Colonic mucosa (tissue), 4 donors: ENCODE measurements around the gene ATP5MG. TPM values are rescaled to one million over a fixed set of nuclear protein-coding genes. Genes with fewer than 3 reads are reported as not detected.

ENCODE experiments used
- DNase-seq: peaks from one replicate; pipeline ENCODE4 v3.0.0-alpha.2; 2020
- H3K27ac ChIP-seq: fragments of 200-600 bp; one replicate; pipeline ENCODE4 v1.8.0; 2021
- H3K27me3 ChIP-seq: fragments of 200-600 bp; one replicate; pipeline ENCODE4 v1.8.0; 2021
- H3K36me3 ChIP-seq: fragments of 200-600 bp; one replicate; pipeline ENCODE4 v1.8.0; 2021
- H3K4me1 ChIP-seq: fragments of 200-600 bp; one replicate; pipeline ENCODE4 v1.8.0; 2021; ENCODE audit warnings: mild to moderate bottlenecking
- H3K4me3 ChIP-seq: fragments of 200-600 bp; one replicate; pipeline ENCODE4 v1.8.0; 2021
- H3K9ac ChIP-seq, 2 donors: one replicate each; pipeline ENCODE4 v1.7.0; 2013; ENCODE audit warnings: control low read depth in 2 of 2, low read depth in 2 of 2, low read length in 2 of 2
- H3K9me3 ChIP-seq: fragments of 200-600 bp; one replicate; pipeline ENCODE4 v1.8.0; 2021
- intact Hi-C: fragments of 100-400 bp; cut with DNase I; formaldehyde crosslinking; loops from one replicate; pipeline ENCODE4 v1.14.1; 2022
- total RNA-seq, 2 donors: library from RNA; stranded (reverse); fragmentation: NEBNext Ultra II Directional in 1 of 2; extraction: Animal tissue kit (Norgen Biotek cat#: 25700) in 1 of 2; gene quantifications; one replicate each; pipeline ENCODE4 v1.2.1, GENCODE V29; 2021
- TF ChIP-seq, protein P1 (sequence below): fragments of 200-600 bp; IDR thresholded peaks from one replicate; pipeline ENCODE4 v1.8.0; 2022; ENCODE audit warnings: antibody characterized with exemption, mild to moderate bottlenecking
- donor health status: healthy.
- donor health status: DM: no; HTN: no; CAD: no.
- donor health status: DM: no; HTN: no; CAD: no.

The ATP5MG gene
- total RNA-seq, 2 donors from 2014 or later, result 282 to 380 TPM

DNA sequence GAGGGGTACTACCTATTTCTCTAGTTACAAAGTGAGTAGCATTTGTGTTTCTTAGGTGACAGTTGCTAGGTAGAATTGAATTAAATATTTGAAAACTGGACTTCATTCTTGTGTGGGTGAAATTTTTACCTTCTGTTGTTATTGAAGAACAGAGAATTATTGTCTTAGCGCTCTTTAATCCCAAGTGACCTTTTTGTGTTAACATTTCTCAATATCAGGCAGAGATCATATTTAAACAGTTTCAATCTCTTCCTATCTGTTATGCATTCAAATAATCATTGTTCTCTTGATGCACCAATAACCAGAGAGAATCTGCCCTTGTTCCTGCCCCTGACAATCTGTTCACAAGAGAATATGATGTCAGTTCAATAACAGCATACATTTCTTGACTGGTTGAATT, 49.0 kb downstream of the ATP5MG start:
- intact Hi-C loops, result no loop called here
- no peaks in the 10 kb centered on the region for H3K4me1 ChIP-seq
- H3K27me3 ChIP-seq, result no peaks in the 10 kb centered on the region
- no peak overlapping the region for H3K4me3 ChIP-seq
- no peak for DNase-seq
- no peak overlapping the region for H3K27ac ChIP-seq
- TF ChIP-seq, protein P1, sequence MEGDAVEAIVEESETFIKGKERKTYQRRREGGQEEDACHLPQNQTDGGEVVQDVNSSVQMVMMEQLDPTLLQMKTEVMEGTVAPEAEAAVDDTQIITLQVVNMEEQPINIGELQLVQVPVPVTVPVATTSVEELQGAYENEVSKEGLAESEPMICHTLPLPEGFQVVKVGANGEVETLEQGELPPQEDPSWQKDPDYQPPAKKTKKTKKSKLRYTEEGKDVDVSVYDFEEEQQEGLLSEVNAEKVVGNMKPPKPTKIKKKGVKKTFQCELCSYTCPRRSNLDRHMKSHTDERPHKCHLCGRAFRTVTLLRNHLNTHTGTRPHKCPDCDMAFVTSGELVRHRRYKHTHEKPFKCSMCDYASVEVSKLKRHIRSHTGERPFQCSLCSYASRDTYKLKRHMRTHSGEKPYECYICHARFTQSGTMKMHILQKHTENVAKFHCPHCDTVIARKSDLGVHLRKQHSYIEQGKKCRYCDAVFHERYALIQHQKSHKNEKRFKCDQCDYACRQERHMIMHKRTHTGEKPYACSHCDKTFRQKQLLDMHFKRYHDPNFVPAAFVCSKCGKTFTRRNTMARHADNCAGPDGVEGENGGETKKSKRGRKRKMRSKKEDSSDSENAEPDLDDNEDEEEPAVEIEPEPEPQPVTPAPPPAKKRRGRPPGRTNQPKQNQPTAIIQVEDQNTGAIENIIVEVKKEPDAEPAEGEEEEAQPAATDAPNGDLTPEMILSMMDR, result no peak
- H3K9me3 ChIP-seq, result no peaks in the 10 kb centered on the region
- H3K9ac ChIP-seq, result no peak overlapping the region
- no peaks in the 10 kb centered on the region for H3K36me3 ChIP-seq

Other genes starting within 250 kb of the ATP5MG start
- gene SCN4B, start 248.8 kb upstream of the ATP5MG start, total RNA-seq, result 1 to 10 TPM in 1 of 2 donors, under 1 TPM in 1; 0.59 to 1.5 TPM
- gene SCN2B, start 225.0 kb upstream of the ATP5MG start, total RNA-seq, result under 1 TPM; 0.12 to 0.45 TPM
- gene JAML, start 176.6 kb upstream of the ATP5MG start, total RNA-seq, result 10 to 100 TPM in 1 of 2 donors, 1 to 10 TPM in 1; 3.3 to 12.0 TPM
- 10 to 100 TPM; 10.9 to 27.8 TPM for gene MPZL3, start 149.2 kb upstream of the ATP5MG start, total RNA-seq
- 100 to 1,000 TPM in 1 of 2 donors, 10 to 100 TPM in 1; 58.8 to 114 TPM for gene MPZL2, start 137.3 kb upstream of the ATP5MG start, total RNA-seq
- 1 to 10 TPM; 4.3 to 5.7 TPM for gene CD3E, start 96.9 kb upstream of the ATP5MG start, total RNA-seq
- gene CD3D, start 58.9 kb upstream of the ATP5MG start, total RNA-seq, result 1 to 10 TPM; 3.1 to 4.7 TPM
- 1 to 10 TPM; 1.6 to 2.0 TPM for gene CD3G, start 57.3 kb upstream of the ATP5MG start, total RNA-seq
- gene UBE4A, start 42.0 kb upstream of the ATP5MG start, total RNA-seq, result 10 to 100 TPM; 44.8 to 46.9 TPM
- 10 to 100 TPM; 33.8 to 45.1 TPM for gene KMT2A, start 34.9 kb downstream of the ATP5MG start, total RNA-seq
- under 1 TPM; 0.35 to 0.66 TPM for gene TTC36, start 125.9 kb downstream of the ATP5MG start, total RNA-seq
- gene TMEM25, start 129.6 kb downstream of the ATP5MG start, total RNA-seq, result 1 to 10 TPM; 3.8 to 9.2 TPM
- 1 to 10 TPM; 9.3 to 9.5 TPM for gene IFT46, start 164.3 kb downstream of the ATP5MG start, total RNA-seq
- 100 to 1,000 TPM; 151 to 171 TPM for gene ARCN1, start 170.8 kb downstream of the ATP5MG start, total RNA-seq
- 10 to 100 TPM; 60.1 to 88.6 TPM for gene PHLDB1, start 206.0 kb downstream of the ATP5MG start, total RNA-seq